HFFc6 (cell line): Measurements from ENCODE around the gene LYSET. TPM values are rescaled to one million over a fixed set of nuclear protein-coding genes. Genes with fewer than 3 reads are reported as not detected.

Source experiments
- DNase-seq: peaks from one replicate; pipeline ENCODE4 v3.0.0-alpha.2; 2018
- H3K27ac Mint-ChIP-seq: 2 replicates; pipeline ENCODE4 v1.8.0; 2020; ENCODE audit warnings: mild to moderate bottlenecking, mixed read lengths
- H3K27me3 Mint-ChIP-seq: 2 replicates; pipeline ENCODE4 v1.8.0; 2021; ENCODE audit warnings: mild to moderate bottlenecking, moderate library complexity, mixed read lengths; ENCODE audit not compliant: insufficient read depth
- H3K36me3 Mint-ChIP-seq: 2 replicates; pipeline ENCODE4 v1.8.0; 2021; ENCODE audit warnings: low read depth, mixed read lengths
- H3K4me1 Mint-ChIP-seq: 2 replicates; pipeline ENCODE4 v1.8.0; 2020; ENCODE audit warnings: low read depth, mixed read lengths
- H3K4me3 Mint-ChIP-seq: 2 replicates; pipeline ENCODE4 v1.8.0; 2020; ENCODE audit warnings: mild to moderate bottlenecking, moderate library complexity, mixed read lengths
- H3K9me3 Mint-ChIP-seq: 2 replicates; pipeline ENCODE4 v1.8.0; 2020; ENCODE audit warnings: mild to moderate bottlenecking, mixed read lengths
- total RNA-seq, 6 experiments: library from RNA; stranded (reverse); fragmentation: NEBNext Ultra II Directional; extraction: Animal tissue kit (Norgen Biotek cat#: 25700); gene quantifications; 2 replicates in 1 of 6; 3 replicates in 5 of 6; pipeline ENCODE4 v1.2.3, GENCODE V29; 2021
- TF ChIP-seq, protein P1 (sequence below): fragments of 200-600 bp; sonication (generic); IDR thresholded peaks from 2 replicates; pipeline ENCODE4 v1.5.0; 2021; ENCODE audit warnings: antibody characterized with exemption, mild to moderate bottlenecking

Gene LYSET
- total RNA-seq, 6 experiments from 2014 or later, result 10.7 to 14.5 (median 12.8) TPM

DNA sequence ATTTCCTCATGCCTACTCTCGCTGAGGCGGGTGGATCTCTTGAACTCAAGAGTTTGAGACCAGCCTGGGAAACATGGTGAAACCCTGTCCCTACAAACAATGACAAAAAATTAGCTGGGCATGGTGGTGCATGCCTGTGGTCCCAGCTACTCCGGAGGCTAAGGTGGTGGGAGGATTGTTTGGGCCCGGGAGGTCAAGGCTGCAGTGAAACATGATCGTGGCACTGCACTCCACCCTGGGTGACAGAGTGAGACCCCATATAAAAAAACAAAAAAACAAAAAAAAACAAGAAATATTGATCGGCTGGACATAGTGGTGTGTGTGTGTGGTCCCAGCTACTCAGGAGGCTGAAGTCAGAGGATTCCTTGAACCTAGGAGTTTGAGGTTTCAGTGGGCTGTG lies 9.6 kb upstream of the LYSET start:
- TF ChIP-seq, protein P1, sequence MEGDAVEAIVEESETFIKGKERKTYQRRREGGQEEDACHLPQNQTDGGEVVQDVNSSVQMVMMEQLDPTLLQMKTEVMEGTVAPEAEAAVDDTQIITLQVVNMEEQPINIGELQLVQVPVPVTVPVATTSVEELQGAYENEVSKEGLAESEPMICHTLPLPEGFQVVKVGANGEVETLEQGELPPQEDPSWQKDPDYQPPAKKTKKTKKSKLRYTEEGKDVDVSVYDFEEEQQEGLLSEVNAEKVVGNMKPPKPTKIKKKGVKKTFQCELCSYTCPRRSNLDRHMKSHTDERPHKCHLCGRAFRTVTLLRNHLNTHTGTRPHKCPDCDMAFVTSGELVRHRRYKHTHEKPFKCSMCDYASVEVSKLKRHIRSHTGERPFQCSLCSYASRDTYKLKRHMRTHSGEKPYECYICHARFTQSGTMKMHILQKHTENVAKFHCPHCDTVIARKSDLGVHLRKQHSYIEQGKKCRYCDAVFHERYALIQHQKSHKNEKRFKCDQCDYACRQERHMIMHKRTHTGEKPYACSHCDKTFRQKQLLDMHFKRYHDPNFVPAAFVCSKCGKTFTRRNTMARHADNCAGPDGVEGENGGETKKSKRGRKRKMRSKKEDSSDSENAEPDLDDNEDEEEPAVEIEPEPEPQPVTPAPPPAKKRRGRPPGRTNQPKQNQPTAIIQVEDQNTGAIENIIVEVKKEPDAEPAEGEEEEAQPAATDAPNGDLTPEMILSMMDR, result no peak

GRCh38 chr14:93183596-93184317 lies 1.4 kb upstream of the LYSET start:
- H3K27ac Mint-ChIP-seq, result peak overlapping the region; percentile 71
- peaks cover 36% of the 10 kb centered on the region for H3K4me1 Mint-ChIP-seq
- no peak for DNase-seq
- H3K36me3 Mint-ChIP-seq, result peaks cover 9% of the 10 kb centered on the region
- H3K9me3 Mint-ChIP-seq, result no peaks in the 10 kb centered on the region
- H3K27me3 Mint-ChIP-seq, result no peaks in the 10 kb centered on the region
- TF ChIP-seq, protein P1, result no peak
- peak overlapping the region; percentile 93 for H3K4me3 Mint-ChIP-seq

More for the DNA sequence above, 9.6 kb upstream of the LYSET start:
- Mint-ChIP-seq H3K27me3 (no peaks in the 10 kb centered on the region), H3K27ac (no peak overlapping the region), H3K9me3 (no peaks in the 10 kb centered on the region), H3K36me3 (no peaks in the 10 kb centered on the region), H3K4me3 (no peak overlapping the region), H3K4me1 (peaks cover 6% of the 10 kb centered on the region)
- no peak for DNase-seq

DNA sequence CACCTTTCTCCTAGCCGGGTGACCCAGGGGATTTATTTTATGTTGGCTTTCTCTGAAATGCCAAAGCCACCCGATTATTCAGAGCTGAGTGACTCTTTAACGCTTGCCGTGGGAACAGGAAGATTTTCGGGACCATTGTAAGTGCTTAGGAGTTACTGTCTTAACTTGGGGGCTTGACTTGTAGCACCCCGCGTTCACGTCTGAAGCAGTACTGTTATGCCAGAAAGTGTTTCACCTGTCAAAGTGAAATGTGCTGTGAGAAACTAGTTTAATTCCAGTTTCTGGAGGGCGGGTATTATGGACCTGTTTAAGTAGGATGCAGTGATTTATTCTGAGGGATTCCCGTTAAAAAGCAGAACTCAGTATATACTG lies 218 bp downstream of the LYSET start:
- Mint-ChIP-seq H3K4me1 (peaks cover 36% of the 10 kb centered on the region), H3K36me3 (peaks cover 9% of the 10 kb centered on the region), H3K4me3 (peak overlapping the region; percentile 98), H3K9me3 (no peaks in the 10 kb centered on the region), H3K27ac (peak overlapping the region; percentile 95), H3K27me3 (no peaks in the 10 kb centered on the region)
- TF ChIP-seq, protein P1, result no peak
- no peak for DNase-seq

DNA sequence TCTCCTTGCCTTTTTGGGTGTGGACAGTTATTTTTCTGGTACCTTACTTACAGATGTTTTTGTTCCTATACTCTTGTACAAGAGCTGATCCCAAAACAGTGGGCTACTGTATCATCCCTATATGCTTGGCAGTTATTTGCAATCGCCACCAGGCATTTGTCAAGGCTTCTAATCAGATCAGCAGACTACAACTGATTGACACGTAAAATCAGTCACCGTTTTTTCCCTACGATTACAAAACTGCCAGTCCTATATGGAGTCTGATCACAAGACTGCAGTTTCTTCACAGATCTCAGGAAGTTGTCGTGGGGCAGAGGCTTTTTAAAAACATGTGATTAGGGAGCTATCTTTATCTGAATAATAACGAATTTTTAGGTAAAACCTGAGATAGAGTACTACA lies 1.3 kb downstream of the LYSET start:
- DNase-seq, result no peak
- Mint-ChIP-seq H3K36me3 (peaks cover 9% of the 10 kb centered on the region), H3K27me3 (no peaks in the 10 kb centered on the region), H3K4me1 (peaks cover 44% of the 10 kb centered on the region), H3K27ac (peak overlapping the region; percentile 58; the same call in 1 of the 2 replicates), H3K4me3 (peak overlapping the region; percentile 98; the same call in 1 of the 2 replicates), H3K9me3 (no peaks in the 10 kb centered on the region)
- TF ChIP-seq, protein P1, result no peak

GRCh38 chr14:93186956-93187355 lies 1.8 kb downstream of the LYSET start:
- Mint-ChIP-seq H3K27me3 (no peaks in the 10 kb centered on the region), H3K27ac (no peak overlapping the region), H3K4me1 (peaks cover 40% of the 10 kb centered on the region), H3K36me3 (peaks cover 6% of the 10 kb centered on the region), H3K9me3 (no peaks in the 10 kb centered on the region), H3K4me3 (no peak overlapping the region)
- TF ChIP-seq, protein P1, result no peak
- no peak for DNase-seq
